HG02970 (cell line): ENCODE data around the gene HNRNPR.
"Not testable (repeated sequence)": the region's sequence is repeated elsewhere in the genome, so short reads cannot be mapped to it uniquely, and the experiment has no call there.

Experiments
- ATAC-seq: cut with Tn5 transposase; IDR thresholded peaks from one replicate; pipeline ENCODE4 v1.9.1; 2021; ENCODE audit warnings: mild to moderate bottlenecking, moderate library complexity, moderate number of reproducible peaks; ENCODE audit not compliant: unreplicated experiment, low FRiP score

HNRNPR gene

GRCh38 chr1:23337869-23338268 lies 6.2 kb downstream of the HNRNPR start:
- no peak for ATAC-seq

- ATAC-seq, result no peak
These were observed 12.4 kb downstream of the HNRNPR start for GRCh38 chr1:23331713-23332112.

- no peak for ATAC-seq
These were observed 13.2 kb downstream of the HNRNPR start for GRCh38 chr1:23330846-23331245.

DNA sequence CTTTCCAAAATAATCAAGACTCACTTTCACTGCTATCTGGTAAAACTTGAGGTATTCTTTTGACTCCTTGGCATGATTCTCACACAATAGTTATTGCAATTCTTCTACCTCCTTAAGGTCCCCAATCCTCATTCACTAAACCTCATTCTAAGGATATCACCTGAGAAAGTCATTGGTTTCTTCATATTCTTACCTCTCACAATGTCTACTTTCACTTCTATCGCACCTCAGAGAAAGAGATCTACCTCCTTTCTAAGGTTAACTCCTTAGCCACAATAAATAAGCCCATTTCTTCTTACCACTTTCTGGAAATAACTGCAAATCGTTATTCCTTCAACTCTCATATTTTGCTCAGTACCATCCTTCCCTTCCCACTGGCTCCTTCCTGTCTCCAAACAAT lies 18.7 kb downstream of the HNRNPR start:
- no peak for ATAC-seq

DNA sequence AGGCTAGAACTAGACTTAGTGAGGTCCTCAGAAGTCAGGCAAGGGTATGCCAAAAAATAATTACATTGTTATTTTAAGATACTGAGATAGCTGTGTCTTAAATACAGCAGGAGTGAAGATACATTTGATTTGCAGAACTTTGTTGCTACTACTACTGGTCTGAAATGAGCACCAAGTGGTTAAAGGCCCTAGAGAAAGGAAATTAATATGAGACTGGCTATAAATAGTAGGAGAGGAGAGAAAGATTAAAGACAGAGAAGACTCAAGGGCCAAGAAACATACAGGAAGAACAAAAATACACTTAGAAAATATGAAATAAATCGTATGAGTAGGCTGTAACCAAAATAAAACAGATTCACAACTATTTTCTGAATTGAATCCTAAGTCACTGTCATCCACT lies 21.3 kb downstream of the HNRNPR start:
- ATAC-seq, result no peak

- not testable (repeated sequence) for ATAC-seq
These were observed 33.8 kb downstream of the HNRNPR start for GRCh38 chr1:23310280-23310679.

DNA sequence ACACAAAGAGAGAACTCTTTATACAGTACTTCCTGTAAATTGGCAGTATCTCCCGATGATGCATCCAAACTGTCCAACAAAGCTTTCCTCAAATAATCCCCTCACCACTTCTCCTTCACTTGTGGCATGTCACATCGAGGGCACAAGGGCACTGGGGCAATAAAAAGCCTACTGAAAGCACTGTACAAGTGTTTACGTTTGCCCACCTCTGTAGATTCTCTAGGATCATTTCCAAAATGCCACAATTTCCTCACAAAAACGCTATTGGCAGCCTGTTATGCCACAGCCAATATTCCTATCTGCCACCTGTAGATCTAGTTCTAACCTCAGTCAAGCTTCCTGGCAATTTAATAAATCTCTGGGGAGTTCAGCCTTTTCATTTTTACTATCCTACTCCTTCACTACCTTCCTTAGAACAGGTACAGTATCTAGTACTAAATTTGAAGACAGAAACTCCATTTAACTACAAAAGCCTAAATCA lies 39.9 kb downstream of the HNRNPR start:
- ATAC-seq, result no peak

DNA sequence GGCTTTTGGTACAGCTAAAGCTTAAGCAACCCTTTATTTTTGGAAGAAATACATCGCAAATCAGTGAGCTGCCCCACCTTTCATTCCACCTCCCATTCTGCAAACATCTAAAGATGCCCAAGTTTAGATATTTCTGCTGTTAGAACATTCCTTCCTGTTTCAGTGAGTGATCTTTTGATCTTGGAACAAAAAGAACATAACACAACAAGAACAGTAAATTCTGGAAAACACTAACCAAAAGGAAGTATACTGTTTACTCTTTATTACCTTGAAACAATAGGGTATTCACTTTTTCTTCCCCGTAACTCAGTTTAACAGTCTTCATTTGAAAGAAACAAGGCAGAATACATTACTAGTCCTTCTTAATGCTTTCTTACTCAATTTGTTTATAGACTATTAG lies 40.6 kb downstream of the HNRNPR start:
- no peak for ATAC-seq

GRCh38 chr1:23296931-23297330 lies 47.2 kb downstream of the HNRNPR start:
- no peak for ATAC-seq

DNA sequence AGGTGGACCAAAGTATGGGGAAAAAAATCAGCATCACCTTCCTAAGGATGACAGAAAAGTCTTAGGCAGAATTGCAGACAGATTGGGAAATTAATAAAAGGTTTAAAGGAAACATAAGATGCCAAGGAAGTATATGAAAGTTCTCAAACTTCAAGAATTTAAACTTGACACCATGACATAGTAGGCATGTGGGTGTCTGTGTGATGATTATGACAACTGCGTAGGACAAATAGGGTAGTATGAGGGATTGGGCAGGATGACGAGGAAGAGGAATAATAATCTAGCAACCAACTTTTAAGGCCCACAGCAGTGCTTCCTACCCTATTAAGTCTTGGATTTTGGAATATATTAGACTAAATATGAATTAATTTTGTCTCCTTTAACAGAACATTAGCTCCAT lies 52.4 kb downstream of the HNRNPR start:
- no peak for ATAC-seq

- ATAC-seq, result no peak
These were observed 53.1 kb downstream of the HNRNPR start for GRCh38 chr1:23290836-23291565.

GRCh38 chr1:23288671-23289070 lies 55.4 kb downstream of the HNRNPR start:
- ATAC-seq, result no peak

DNA sequence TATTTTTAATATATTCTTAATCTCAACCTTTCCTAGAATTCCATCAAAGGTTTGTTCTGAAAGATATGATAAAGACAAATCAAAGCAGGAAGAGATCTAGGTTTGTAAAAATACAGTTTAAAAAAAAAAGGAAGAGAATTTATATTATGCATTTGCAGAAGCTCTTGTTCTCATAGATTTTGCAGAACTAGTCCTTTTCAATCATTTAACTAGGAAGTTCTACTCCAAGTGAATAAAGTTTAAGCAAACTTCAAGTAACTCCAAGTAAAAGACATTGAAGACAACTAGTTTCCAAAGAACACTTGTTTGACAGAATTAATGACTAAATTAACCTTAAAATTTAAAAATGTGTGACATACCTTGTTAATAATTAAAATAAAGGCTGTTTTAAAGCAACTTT lies 55.9 kb downstream of the HNRNPR start:
- ATAC-seq, result no peak

DNA sequence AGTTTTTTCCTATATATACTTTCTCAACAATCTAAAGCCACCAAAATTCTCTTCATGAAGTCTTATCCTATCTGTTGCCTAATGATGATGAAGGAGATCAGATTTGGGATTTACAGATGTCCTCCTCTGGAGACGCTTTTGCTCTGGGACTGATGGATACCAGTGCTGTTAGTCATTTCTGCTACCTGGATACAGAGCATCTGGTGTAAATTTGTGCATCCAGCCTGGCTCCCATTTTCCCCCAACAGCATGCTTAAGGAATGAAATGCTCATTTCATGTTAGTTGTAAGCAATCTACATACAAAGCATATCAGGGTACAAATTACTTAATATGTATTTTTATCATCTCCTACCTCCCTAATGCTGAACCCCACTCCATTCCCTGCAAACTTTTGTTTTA lies 57.7 kb downstream of the HNRNPR start:
- ATAC-seq, result no peak

DNA sequence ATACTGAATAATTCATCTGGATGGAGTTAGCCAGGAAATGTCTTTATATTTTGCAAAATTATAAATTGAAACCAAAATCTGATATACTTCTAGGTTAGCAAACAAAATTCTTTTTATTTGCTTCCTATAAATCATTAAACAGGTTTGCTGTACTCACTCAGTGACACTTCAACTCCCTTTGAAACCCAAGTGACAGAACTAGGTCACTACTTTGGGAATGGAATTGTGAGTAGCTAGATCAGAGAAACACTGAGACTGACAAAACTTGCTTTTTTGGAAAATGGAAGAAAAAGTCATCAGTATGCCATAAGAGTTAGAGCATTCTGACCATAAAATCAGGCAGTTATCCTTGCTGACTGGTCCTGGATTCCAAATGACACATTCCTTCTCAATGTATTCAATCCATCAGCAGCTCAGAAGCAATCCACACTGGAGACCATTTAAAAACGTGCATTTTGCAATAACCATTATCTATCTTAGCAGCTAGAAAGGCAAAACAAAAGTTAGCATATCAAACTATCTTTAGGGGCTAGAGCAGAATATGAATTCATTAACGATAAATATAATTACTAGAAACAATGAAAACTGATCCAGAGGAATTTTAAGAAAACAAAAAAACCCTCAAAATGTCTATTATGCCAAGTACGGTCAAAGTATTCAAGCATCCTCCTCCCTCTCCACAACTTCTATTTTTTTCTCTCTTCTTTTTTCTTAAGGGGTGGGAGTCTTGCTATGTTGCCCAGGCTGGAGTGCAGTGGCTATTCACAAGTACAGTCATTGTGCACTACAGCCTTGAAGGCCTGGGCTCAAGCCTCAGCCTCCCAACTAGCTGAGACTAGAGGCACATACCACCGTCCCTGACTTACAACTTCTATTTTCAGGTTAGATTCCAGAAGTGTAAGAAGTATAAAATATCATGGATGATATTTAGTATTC lies 60.1 kb downstream of the HNRNPR start:
- ATAC-seq, result no peak

GRCh38 chr1:23282957-23283356 lies 61.1 kb downstream of the HNRNPR start:
- ATAC-seq, result no peak

GRCh38 chr1:23278717-23279116 lies 65.4 kb downstream of the HNRNPR start:
- ATAC-seq, result no peak

GRCh38 chr1:23276531-23276930 lies 67.6 kb downstream of the HNRNPR start:
- no peak for ATAC-seq

DNA sequence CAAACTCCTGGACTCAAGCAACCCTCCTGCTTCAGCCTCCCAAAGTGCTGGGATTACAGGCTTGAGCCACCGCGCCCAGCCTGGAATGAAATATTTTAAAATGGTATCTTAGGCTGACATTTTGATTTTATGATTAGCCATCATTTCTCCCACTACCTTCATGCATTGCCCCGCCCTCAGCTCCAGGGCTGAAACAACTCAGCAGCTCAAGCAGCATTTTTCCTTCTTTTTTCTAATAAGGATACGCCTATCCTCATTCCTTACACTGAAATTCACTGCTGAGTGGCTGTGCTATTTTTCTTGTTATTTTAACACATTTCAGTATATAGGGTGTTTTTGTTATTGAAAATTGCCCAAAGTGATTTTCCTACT lies 70.0 kb downstream of the HNRNPR start:
- ATAC-seq, result no peak

- no peak for ATAC-seq
These were observed 70.5 kb downstream of the HNRNPR start for GRCh38 chr1:23273450-23274133.

- ATAC-seq, result no peak
These were observed 80.7 kb downstream of the HNRNPR start for GRCh38 chr1:23263380-23263887.
